Kidney capillary endothelial cell (primary cell): ENCODE measurements around the gene LAMC1.

ENCODE experiments used
- DNase-seq: peaks from one replicate; pipeline ENCODE4 v3.0.0-alpha.2; 2018; ENCODE audit warnings: low spot score

LAMC1 gene

DNA sequence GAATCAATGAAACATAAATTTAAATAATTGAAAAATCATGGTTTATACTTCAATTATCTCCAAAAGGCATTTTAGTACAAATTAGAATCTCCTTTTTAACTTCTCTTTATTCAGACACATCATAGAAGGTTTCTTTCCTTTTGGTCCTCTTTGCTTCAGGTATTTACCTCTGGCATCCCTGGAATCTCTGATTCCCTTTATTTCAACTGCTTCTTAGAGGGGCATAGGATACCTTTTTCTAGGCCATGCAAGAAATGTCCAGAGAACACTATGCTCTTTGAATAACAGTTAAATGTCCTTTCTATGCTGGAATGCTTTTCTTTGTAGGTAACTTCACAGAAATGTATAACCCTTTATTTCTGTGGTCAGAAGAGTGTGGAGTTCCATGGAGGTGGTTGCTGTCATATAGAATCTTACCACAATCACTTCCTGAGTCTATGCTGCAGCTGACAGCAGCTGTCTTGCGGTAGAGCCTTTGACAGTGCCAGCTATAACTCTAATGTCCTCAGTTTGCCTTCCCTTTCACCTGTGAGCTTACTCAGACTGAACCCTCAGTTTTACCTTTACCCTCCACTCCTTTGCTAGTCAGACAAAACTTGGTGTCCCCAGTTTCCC lies 171.4 kb downstream of the LAMC1 start:
- DNase-seq: no peak

DNA sequence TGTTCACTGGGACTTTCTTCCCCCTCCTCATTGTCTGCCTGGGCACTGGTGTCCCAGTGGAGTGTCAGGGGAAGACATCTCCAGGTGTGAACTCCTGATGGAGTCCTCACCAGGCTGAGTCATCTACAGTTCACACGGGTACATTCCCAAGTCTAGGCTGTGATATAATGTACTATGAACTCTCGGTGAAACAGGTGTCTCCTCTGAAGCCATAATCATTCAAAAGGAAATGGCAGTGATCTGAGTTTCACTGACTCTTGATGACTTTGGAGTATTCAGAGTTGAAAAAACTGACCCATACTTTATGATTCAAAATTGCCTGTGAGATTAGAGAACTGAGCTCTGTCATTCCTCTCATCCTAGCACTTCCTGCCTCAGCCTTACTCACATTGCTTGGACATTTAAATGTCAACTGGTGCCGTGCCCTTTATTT lies 171.9 kb downstream of the LAMC1 start:
- no peak for DNase-seq
